Activated CD4-positive, alpha-beta T cell treated with anti-CD3 and anti-CD28 coated beads, Interleukin-2, amount 50 U/mL, for 4 hours (primary cell): Measurements from ENCODE around the gene PKP2.
"Not testable (repeated sequence)": the region's sequence is repeated elsewhere in the genome, so short reads cannot be mapped to it uniquely, and the experiment has no call there.

Experiments
- DNase-seq, 2 experiments: peaks; one replicate each; pipeline ENCODE4 v3.0.0-alpha.2; 2020

The PKP2 gene

GRCh38 chr12:32895688-32896431, 717 bp downstream of the PKP2 start:
- no peak for DNase-seq

- no peak for DNase-seq
Observed at GRCh38 chr12:32894566-32894965, 2.0 kb downstream of the PKP2 start.

GRCh38 chr12:32893458-32893857, 3.1 kb downstream of the PKP2 start:
- no peak for DNase-seq

GRCh38 chr12:32893043-32893442, 3.5 kb downstream of the PKP2 start:
- DNase-seq = no peak

GRCh38 chr12:32892369-32892768, 4.2 kb downstream of the PKP2 start:
- DNase-seq = not testable (repeated sequence)

- no peak for DNase-seq
Observed at GRCh38 chr12:32891956-32892355, 4.6 kb downstream of the PKP2 start.

- no peak for DNase-seq
Observed at GRCh38 chr12:32891526-32891925, 5.1 kb downstream of the PKP2 start.

- DNase-seq = no peak
Observed at GRCh38 chr12:32889011-32889760, 7.4 kb downstream of the PKP2 start.

GRCh38 chr12:32887058-32887457, 9.5 kb downstream of the PKP2 start:
- no peak for DNase-seq

GRCh38 chr12:32885831-32886230, 10.7 kb downstream of the PKP2 start:
- DNase-seq = no peak

GRCh38 chr12:32884962-32885361, 11.6 kb downstream of the PKP2 start:
- no peak for DNase-seq

- DNase-seq = no peak
Observed at GRCh38 chr12:32881702-32882101, 14.9 kb downstream of the PKP2 start.

GRCh38 chr12:32881107-32881506, 15.5 kb downstream of the PKP2 start:
- no peak for DNase-seq

- DNase-seq = not testable (repeated sequence)
Observed at GRCh38 chr12:32879066-32879465, 17.5 kb downstream of the PKP2 start.

- DNase-seq = no peak
Observed at GRCh38 chr12:32877601-32878459, 18.7 kb downstream of the PKP2 start.

- no peak for DNase-seq
Observed at GRCh38 chr12:32876004-32876403, 20.6 kb downstream of the PKP2 start.

GRCh38 chr12:32874975-32875374, 21.6 kb downstream of the PKP2 start:
- DNase-seq = no peak

- no peak for DNase-seq
Observed at GRCh38 chr12:32874078-32874477, 22.5 kb downstream of the PKP2 start.

GRCh38 chr12:32872416-32872815, 24.2 kb downstream of the PKP2 start:
- not testable (repeated sequence) for DNase-seq

- no peak for DNase-seq
Observed at GRCh38 chr12:32870716-32871115, 25.9 kb downstream of the PKP2 start.

GRCh38 chr12:32868885-32869284, 27.7 kb downstream of the PKP2 start:
- no peak for DNase-seq

- DNase-seq = no peak
Observed at GRCh38 chr12:32864731-32865130, 31.8 kb downstream of the PKP2 start.

- no peak for DNase-seq
Observed at GRCh38 chr12:32863128-32863527, 33.4 kb downstream of the PKP2 start.
